ENCODE data around the gene SIK3. TPM values are rescaled to one million over a fixed set of nuclear protein-coding genes. Genes with fewer than 3 reads are reported as not detected.

Gene SIK3
- total RNA-seq, 4 donors from 2014 or later: 14.1 to 77.0 (median 40.7) TPM

GRCh38 chr11:116976941-116977570 is 121.2 kb downstream of the SIK3 start:
- intact Hi-C loops (cut with DNase I; ENCODE audit: low total_unique reads): no loop called here
- TF ChIP-seq POLR2A (IDR thresholded peaks at IDR 0.05) (no peak), CTCF (IDR thresholded peaks at IDR 0.05) (no peak)
- H3K27ac ChIP-seq: no peak overlapping the region
- H3K4me1 ChIP-seq: no peaks in the 10 kb centered on the region
- no peaks in the 10 kb centered on the region for H3K9me3 ChIP-seq
- H3K27me3 ChIP-seq: no peaks in the 10 kb centered on the region
- H3K4me3 ChIP-seq: no peak overlapping the region
- no peaks in the 10 kb centered on the region for H3K36me3 ChIP-seq
- DNase-seq: no peak

- no peaks in the 10 kb centered on the region for H3K4me1 ChIP-seq
- intact Hi-C loops (cut with DNase I; ENCODE audit: low total_unique reads): no loop called here
- H3K36me3 ChIP-seq: no peaks in the 10 kb centered on the region
- no peak overlapping the region for H3K27ac ChIP-seq
- no peak overlapping the region for H3K4me3 ChIP-seq
- H3K9me3 ChIP-seq: no peaks in the 10 kb centered on the region
- TF ChIP-seq POLR2A (IDR thresholded peaks at IDR 0.05) (no peak), CTCF (IDR thresholded peaks at IDR 0.05) (no peak)
- no peaks in the 10 kb centered on the region for H3K27me3 ChIP-seq
- no peak for DNase-seq
Measured at GRCh38 chr11:116975661-116976060, 122.6 kb downstream of the SIK3 start.

GRCh38 chr11:116973270-116973669 is 125.0 kb downstream of the SIK3 start:
- Histone ChIP-seq H3K4me1 (no peaks in the 10 kb centered on the region), H3K27ac (no peak overlapping the region)
- no peak for TF ChIP-seq CTCF (IDR thresholded peaks at IDR 0.05)
- TF ChIP-seq POLR2A (IDR thresholded peaks at IDR 0.05): no peak

GRCh38 chr11:116972691-116973090 is 125.5 kb downstream of the SIK3 start:
- intact Hi-C loops (cut with DNase I; ENCODE audit: low total_unique reads): no loop called here
- H3K4me1 ChIP-seq: no peaks in the 10 kb centered on the region
- H3K27me3 ChIP-seq: no peaks in the 10 kb centered on the region
- H3K27ac ChIP-seq: no peak overlapping the region
- TF ChIP-seq POLR2A (IDR thresholded peaks at IDR 0.05) (no peak), CTCF (IDR thresholded peaks at IDR 0.05) (no peak)
- H3K9me3 ChIP-seq: no peaks in the 10 kb centered on the region
- no peak overlapping the region for H3K4me3 ChIP-seq
- no peaks in the 10 kb centered on the region for H3K36me3 ChIP-seq
- DNase-seq: no peak

More at GRCh38 chr11:116973270-116973669, 125.0 kb downstream of the SIK3 start:
- intact Hi-C loops (cut with DNase I; ENCODE audit: low total_unique reads): no loop called here
- no peaks in the 10 kb centered on the region for H3K9me3 ChIP-seq
- H3K4me3 ChIP-seq: no peak overlapping the region
- H3K27me3 ChIP-seq: no peaks in the 10 kb centered on the region
- DNase-seq: no peak
- H3K36me3 ChIP-seq: no peaks in the 10 kb centered on the region

DNA sequence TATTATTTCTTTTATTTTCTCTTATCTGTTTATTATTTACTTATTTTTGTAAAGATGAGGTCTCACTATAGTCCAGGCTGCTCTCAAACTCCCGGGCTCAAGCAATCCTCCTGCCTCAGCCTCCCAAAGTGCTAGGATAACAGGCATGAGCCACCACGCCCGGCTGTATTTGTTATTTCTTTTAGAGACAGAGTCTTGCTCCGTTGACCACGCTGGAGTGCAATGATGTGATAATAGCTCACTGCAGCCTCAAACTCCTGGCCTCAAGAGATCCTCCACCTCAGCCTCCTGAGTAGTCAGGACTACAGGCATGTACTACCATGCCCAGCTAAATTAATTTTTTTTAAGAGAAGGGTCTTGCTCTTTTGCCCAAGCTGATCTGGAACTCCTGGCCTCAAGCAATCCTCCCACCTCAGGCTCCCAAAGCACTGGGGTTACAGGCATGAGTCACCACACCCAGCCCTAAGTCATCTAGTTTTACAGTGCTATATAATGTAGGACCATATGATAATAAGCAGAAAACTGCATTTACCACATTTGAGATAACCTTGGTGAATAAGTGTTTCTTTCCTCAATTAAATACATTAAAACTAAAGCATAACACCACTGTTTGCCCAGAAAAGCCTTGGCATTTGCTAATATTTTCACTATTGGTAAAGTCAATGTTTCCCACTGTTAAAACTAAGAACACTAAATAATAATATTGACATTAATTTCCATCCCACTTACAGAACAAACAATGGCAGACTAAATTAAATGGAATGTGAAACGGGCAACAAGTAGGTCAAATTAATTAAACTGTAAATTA is 127.5 kb downstream of the SIK3 start:
- intact Hi-C loops (cut with DNase I; ENCODE audit: low total_unique reads): no loop called here
- Histone ChIP-seq H3K4me1 (no peaks in the 10 kb centered on the region), H3K4me3 (no peak overlapping the region), H3K36me3 (no peaks in the 10 kb centered on the region), H3K9me3 (no peaks in the 10 kb centered on the region), H3K27ac (no peak overlapping the region), H3K27me3 (no peaks in the 10 kb centered on the region)
- TF ChIP-seq CTCF (IDR thresholded peaks at IDR 0.05) (no peak), POLR2A (IDR thresholded peaks at IDR 0.05) (no peak)
- DNase-seq: no peak
